Stimulated activated CD8-positive, alpha-beta memory T cell treated with anti-CD3 and anti-CD28 coated beads, Interleukin-4, amount 100 ng/mL, for 4 hours (primary cell): ENCODE data around the gene SMARCD1.
"Not testable (repeated sequence)": the region's sequence is repeated elsewhere in the genome, so short reads cannot be mapped to it uniquely, and the experiment has no call there.

Experiments used
- DNase-seq, 2 donors: peaks; one replicate each; pipeline ENCODE4 v3.0.0-alpha.2; 2020; ENCODE audit warnings: low read depth in 2 of 2, low spot score in 1 of 2

Gene SMARCD1

GRCh38 chr12:50075808-50076170, 9.4 kb upstream of the SMARCD1 start:
- DNase-seq, result no peak

GRCh38 chr12:50077099-50077498, 8.0 kb upstream of the SMARCD1 start:
- no peak for DNase-seq

- DNase-seq, result no peak
Measured at GRCh38 chr12:50078281-50078680, 6.9 kb upstream of the SMARCD1 start.

GRCh38 chr12:50079771-50080170, 5.4 kb upstream of the SMARCD1 start:
- DNase-seq, result no peak

GRCh38 chr12:50081096-50081808, 3.9 kb upstream of the SMARCD1 start:
- DNase-seq, result no peak

- no peak for DNase-seq
Measured at GRCh38 chr12:50082644-50083043, 2.5 kb upstream of the SMARCD1 start.

- no peak for DNase-seq
Measured at GRCh38 chr12:50083301-50083700, 1.8 kb upstream of the SMARCD1 start.

GRCh38 chr12:50084409-50084774, 750 bp upstream of the SMARCD1 start:
- DNase-seq, result not testable (repeated sequence)

GRCh38 chr12:50085615-50086072, 502 bp downstream of the SMARCD1 start:
- DNase-seq, result peak in 1 of 2 donors; percentile 34

- DNase-seq, result no peak
Measured at GRCh38 chr12:50086148-50086547, 1.0 kb downstream of the SMARCD1 start.

GRCh38 chr12:50087151-50087550, 2.0 kb downstream of the SMARCD1 start:
- DNase-seq, result no peak

GRCh38 chr12:50087995-50088394, 2.9 kb downstream of the SMARCD1 start:
- no peak for DNase-seq

- DNase-seq, result peak in 1 of 2 donors; percentile 36
Measured at GRCh38 chr12:50088577-50089335, 3.6 kb downstream of the SMARCD1 start.

GRCh38 chr12:50089730-50090129, 4.6 kb downstream of the SMARCD1 start:
- no peak for DNase-seq

- no peak for DNase-seq
Measured at GRCh38 chr12:50090391-50090790, 5.2 kb downstream of the SMARCD1 start.

GRCh38 chr12:50097952-50098351, 12.8 kb downstream of the SMARCD1 start:
- DNase-seq, result no peak

- DNase-seq, result no peak
Measured at GRCh38 chr12:50099302-50100008, 14.3 kb downstream of the SMARCD1 start.

GRCh38 chr12:50100561-50100960, 15.4 kb downstream of the SMARCD1 start:
- no peak for DNase-seq

- no peak for DNase-seq
Measured at GRCh38 chr12:50101663-50102062, 16.5 kb downstream of the SMARCD1 start.

GRCh38 chr12:50102131-50102531, 17.0 kb downstream of the SMARCD1 start:
- DNase-seq, result no peak

- DNase-seq, result no peak
Measured at GRCh38 chr12:50102646-50103309, 17.6 kb downstream of the SMARCD1 start.
